NCI-H748 treated with DMSO at 0.1 percent for 48 hours (cell line): Measurements from ENCODE around the gene PRKG2.
"Not testable (repeated sequence)": the region's sequence is repeated elsewhere in the genome, so short reads cannot be mapped to it uniquely, and the experiment has no call there.

Source experiments
- DNase-seq: peaks from one replicate; lab custom pipeline; 2025; lab: John Stamatoyannopoulos, UW

The PRKG2 gene

GRCh38 chr4:81153714-81154323, 61.2 kb downstream of the PRKG2 start:
- not testable (repeated sequence) for DNase-seq

- no peak for DNase-seq
These were observed 61.9 kb downstream of the PRKG2 start for GRCh38 chr4:81152839-81153713.

GRCh38 chr4:81149976-81150375, 65.0 kb downstream of the PRKG2 start:
- DNase-seq, result no peak

GRCh38 chr4:81148576-81148975, 66.4 kb downstream of the PRKG2 start:
- DNase-seq, result no peak

GRCh38 chr4:81146466-81146865, 68.6 kb downstream of the PRKG2 start:
- DNase-seq, result no peak

- no peak for DNase-seq
These were observed 71.8 kb downstream of the PRKG2 start for GRCh38 chr4:81143183-81143582.

- no peak for DNase-seq
These were observed 72.3 kb downstream of the PRKG2 start for GRCh38 chr4:81142744-81143143.

GRCh38 chr4:81137894-81138293, 77.1 kb downstream of the PRKG2 start:
- DNase-seq, result no peak

- no peak for DNase-seq
These were observed 77.6 kb downstream of the PRKG2 start for GRCh38 chr4:81137446-81137845.

- DNase-seq, result no peak
These were observed 78.7 kb downstream of the PRKG2 start for GRCh38 chr4:81136161-81136905.

- no peak for DNase-seq
These were observed 79.5 kb downstream of the PRKG2 start for GRCh38 chr4:81135501-81135900.

- no peak for DNase-seq
These were observed 83.5 kb downstream of the PRKG2 start for GRCh38 chr4:81131563-81131962.

- DNase-seq, result no peak
These were observed 84.0 kb downstream of the PRKG2 start for GRCh38 chr4:81131066-81131465.

GRCh38 chr4:81130569-81130968, 84.5 kb downstream of the PRKG2 start:
- DNase-seq, result no peak

GRCh38 chr4:81120055-81120454, 95.0 kb downstream of the PRKG2 start:
- no peak for DNase-seq

- no peak for DNase-seq
These were observed 96.9 kb downstream of the PRKG2 start for GRCh38 chr4:81118086-81118485.

GRCh38 chr4:81116566-81116965, 98.5 kb downstream of the PRKG2 start:
- no peak for DNase-seq

GRCh38 chr4:81113024-81113423, 102.0 kb downstream of the PRKG2 start:
- no peak for DNase-seq

- DNase-seq, result no peak
These were observed 105.7 kb downstream of the PRKG2 start for GRCh38 chr4:81109356-81109755.

GRCh38 chr4:81106150-81106549, 108.9 kb downstream of the PRKG2 start:
- no peak for DNase-seq

- no peak for DNase-seq
These were observed 112.9 kb downstream of the PRKG2 start for GRCh38 chr4:81102107-81102506.

- DNase-seq, result no peak
These were observed 118.5 kb downstream of the PRKG2 start for GRCh38 chr4:81096566-81096965.

- DNase-seq, result no peak
These were observed 119.6 kb downstream of the PRKG2 start for GRCh38 chr4:81095389-81095788.
